ENCODE measurements around the gene RIMKLB.
"Not testable (repeated sequence)": the region's sequence is repeated elsewhere in the genome, so short reads cannot be mapped to it uniquely, and the experiment has no call there.

Gene RIMKLB

DNA sequence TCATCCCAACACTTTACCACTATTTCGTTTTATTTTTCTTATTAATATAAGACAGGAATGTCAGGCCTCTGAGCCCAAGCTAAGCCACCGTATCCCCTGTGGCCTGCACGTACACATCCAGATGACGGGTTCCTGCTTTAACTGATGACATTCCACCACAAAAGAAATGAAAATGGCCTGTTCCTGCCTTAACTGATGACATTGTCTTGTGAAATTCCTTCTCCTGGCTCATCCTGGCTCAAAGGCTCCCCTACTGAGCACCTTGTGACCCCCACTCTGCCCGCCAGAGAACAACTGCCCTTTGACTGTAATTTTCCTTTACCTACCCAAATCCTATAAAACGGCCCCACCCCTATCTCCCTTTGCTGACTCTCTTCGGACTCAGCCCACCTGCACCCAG is 112.3 kb downstream of the RIMKLB start:
- not testable (repeated sequence) for FAIRE-seq; DNase-seq (ENCODE audit: insufficient read length, low spot score)

DNA sequence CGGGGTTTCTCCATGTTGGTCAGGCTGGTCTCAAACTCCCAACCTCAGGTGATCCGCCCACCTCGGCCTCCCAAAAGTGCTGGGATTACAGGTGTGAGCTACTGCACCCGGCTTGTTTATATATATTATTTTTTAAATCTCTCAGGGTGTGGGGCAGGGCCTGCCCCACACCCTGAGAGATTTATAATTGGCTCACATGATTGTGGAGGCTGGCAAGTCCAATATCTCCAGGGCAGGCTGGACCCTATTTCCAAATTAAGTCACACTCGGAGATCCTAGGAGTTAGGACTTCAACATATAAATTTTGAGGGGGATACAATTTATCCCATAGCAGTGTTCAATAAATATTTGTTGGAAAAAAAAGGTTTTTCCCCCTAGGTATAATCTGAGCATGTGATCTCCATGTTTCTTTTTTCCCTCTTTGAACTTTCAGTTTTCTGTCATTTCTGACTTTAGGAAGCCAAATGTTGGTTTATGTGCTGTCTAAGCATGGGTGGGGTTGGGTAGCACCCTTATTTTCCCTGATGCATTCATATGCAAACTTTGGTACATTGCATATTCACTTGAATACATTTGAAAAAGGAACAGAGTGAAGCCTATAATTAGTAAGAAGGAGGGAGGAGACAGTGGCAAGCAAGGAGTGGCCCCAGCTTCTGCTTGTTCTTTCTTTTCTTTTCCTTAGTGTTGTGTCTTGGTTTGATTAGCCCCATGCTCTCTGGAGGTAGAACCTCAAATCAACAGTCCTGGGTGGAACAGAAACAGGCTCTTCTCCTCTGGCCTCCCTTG is 116.0 kb downstream of the RIMKLB start:
- no peak for FAIRE-seq
- DNase-seq (ENCODE audit: insufficient read length, low spot score), result no peak

DNA sequence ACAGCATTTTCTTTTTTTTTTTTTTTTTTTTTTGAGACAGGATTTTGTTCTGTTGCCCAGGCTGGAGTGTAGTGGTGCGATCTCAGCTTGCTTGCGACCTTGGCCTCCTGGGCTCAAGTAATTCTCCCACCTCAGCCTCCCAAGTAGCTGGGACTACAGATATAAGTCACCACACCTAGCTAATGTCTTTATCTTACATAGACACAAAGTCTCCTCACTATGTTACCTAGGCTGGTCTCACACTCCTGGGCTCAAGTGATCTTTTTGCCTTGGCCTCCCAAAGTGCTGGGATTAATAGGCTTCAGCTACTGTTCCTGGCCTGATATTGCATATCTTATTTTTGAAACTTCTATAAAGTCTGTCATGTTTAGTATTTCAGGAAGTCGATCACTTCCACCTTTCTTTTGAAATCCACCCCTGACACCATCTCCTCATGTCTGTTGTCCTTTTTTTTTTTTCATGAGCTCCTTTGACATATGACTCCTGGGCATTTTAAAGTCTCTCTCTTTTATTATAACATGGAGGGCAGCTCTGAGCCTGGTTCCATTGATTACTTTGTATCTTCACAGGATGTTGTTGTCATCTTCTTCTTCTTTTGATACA is 118.8 kb downstream of the RIMKLB start:
- FAIRE-seq, result no peak
- DNase-seq (ENCODE audit: insufficient read length, low spot score), result no peak

DNA sequence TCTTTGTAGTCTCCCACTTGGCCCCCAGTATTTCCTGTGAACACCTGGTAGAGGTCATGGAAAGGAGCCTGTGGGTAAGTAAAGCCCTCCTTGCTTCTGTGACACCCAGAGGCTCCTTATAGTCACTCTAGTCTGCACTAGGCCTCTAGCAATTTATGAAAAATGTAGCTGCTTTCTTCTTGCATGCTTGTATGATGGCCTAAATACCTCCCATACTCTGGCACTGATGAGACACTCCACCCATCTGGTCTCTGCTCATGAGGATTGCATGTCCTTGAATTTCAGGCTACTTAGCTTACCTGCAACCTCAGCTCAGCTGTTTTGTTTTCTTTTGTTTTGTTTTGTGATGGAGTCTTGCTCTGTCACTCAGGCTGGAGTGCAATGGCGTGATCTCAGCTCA is 120.1 kb downstream of the RIMKLB start:
- DNase-seq (ENCODE audit: insufficient read length, low spot score), result no peak
- FAIRE-seq, result no peak

DNA sequence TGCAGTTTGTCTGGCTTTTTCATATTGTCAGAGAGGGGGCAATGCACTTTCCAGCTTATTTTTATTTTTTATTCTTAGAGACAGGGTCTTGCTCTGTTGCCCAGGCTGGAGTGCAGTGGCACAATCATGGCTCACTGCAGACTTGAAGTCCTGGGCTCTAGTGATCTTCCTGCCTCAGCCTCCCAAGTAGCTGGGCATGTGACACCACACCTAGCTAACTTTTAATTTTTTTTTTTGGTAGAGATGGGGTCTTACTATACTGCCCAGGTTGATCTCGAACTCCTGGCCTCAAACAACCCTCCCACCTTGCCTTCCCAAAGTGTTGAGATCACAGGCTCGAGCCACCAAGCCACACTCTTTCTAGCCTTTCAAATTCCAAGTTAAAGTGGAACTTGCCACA is 120.7 kb downstream of the RIMKLB start:
- no peak for DNase-seq (ENCODE audit: insufficient read length, low spot score)
- FAIRE-seq, result no peak

DNA sequence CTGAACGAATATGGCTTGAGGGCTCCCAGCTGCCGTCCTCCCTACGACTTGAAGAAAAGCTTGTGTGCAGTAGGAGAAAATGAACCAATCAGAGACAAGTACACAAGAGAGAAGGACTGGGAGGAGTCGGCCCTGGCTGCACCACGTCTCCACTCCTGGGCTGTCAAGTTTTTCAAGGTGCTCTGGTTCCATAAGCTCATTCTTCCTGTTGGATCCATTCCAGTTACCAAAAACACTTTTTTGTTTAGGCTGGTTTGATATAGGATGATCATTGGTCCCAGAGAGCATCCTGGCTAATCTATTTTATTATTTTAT is 121.8 kb downstream of the RIMKLB start:
- DNase-seq (ENCODE audit: insufficient read length, low spot score), result no peak
- FAIRE-seq, result no peak

DNA sequence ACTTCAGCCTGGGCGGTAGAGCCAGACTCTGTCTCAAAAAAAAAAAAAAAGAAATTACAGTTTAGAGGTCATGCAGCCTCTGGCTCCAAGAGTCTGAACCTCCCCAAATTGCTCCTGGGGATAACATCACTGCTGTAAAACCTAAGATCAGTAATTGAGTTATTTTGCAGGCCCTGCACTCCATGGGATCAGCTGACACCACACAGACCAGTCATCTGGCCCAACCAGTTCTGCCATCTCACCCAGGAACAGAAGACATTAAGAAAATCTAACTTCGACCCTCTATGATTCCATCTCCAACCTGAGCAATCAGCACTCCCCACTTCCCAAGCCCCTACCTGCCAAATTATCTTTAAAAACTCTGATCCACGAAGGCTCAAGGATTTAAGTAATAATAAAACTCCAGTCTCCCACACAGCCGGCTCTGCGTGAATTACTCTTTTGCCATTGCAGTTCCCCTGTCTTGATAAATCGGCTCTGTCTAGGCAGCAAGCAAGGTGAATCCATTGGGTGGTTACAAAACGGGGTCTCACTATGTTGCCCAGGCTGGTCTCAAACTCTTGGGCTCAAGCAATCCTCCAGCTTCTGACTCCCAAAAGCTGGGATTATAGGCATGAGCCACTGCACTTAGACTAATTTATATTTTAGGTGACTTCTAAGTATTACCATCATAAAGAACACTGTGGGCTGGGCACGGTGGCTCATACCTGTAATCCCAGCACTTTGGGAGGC is 123.1 kb downstream of the RIMKLB start:
- not testable (repeated sequence) for DNase-seq (ENCODE audit: insufficient read length, low spot score); FAIRE-seq

DNA sequence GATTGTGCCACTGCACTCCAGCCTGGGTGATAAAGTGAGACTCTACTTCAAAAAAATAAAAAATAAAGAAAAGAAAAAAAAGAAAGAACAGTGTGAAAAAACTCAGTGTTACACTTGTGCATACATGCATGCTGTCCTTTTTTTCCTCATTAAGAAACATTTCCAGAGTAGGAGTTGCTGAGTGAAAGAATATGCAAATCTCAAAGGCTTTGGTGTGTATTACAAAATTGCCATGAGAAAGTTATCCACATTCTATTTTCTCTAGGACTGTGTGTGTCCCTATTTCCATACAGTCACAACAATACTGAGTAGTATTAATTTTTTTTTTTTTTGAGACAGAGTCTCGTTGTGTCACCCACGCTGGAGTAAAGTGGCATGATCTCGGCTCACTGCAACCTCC is 123.8 kb downstream of the RIMKLB start:
- DNase-seq (ENCODE audit: insufficient read length, low spot score) (no peak), FAIRE-seq (no peak)

DNA sequence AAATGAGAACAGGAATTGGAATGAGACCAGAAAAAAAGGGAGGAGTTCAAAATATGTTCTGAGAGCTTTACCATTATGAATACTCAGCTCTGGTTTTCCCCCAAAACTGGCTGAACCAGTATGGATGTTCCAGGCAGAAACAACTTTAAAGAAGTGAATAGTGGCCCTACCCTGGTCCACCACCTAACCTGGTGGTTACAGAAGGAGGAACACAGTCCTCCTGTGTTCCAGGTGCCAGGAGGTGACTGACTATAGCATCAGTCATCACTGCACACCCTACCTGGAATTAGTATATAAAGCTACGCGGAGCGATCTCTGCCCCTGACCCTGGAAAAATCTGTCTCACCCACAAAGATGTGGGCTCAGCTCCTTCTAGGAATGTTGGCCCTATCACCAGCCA is 124.5 kb downstream of the RIMKLB start, which contains the start of gene A2ML1:
Gene A2ML1 (plus strand): TSS at position 324 of the 400 bp plus-strand sequence. CDS start 31 bp downstream, at position 355.
- FAIRE-seq, result no peak
- DNase-seq (ENCODE audit: insufficient read length, low spot score), result no peak

DNA sequence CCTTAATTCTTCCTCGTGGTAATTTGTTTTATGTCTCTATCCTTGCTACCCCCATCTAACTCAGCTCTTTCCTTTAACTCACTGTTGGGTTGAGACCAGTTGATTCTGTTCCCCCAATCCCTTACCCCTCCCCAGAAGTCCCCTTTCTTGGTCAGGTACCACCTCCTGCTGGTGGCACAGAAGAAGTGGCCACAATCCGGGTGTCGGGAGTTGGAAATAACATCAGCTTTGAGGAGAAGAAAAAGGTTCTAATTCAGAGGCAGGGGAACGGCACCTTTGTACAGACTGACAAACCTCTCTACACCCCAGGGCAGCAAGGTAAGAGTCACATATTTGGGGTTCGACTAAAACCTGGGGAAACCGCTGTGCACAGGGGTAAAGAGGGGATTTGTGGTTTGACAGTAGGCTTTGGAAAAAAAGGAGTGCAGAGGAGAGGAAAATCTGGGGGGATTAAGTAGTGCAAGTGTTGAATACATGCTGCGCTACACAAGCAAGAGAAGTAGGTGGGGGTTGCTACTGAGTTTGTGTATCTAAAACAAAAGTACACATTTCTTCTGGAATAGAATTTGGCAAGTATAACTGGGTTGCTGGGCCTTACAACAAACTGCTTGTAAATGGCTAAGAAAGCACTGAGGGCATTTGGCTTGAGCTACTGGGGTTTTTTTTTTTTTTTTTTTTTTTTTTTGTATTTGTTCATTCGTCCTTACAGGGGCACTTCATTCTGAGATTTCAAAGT is 125.9 kb downstream of the RIMKLB start:
- FAIRE-seq (no peak), DNase-seq (ENCODE audit: insufficient read length, low spot score) (no peak)

DNA sequence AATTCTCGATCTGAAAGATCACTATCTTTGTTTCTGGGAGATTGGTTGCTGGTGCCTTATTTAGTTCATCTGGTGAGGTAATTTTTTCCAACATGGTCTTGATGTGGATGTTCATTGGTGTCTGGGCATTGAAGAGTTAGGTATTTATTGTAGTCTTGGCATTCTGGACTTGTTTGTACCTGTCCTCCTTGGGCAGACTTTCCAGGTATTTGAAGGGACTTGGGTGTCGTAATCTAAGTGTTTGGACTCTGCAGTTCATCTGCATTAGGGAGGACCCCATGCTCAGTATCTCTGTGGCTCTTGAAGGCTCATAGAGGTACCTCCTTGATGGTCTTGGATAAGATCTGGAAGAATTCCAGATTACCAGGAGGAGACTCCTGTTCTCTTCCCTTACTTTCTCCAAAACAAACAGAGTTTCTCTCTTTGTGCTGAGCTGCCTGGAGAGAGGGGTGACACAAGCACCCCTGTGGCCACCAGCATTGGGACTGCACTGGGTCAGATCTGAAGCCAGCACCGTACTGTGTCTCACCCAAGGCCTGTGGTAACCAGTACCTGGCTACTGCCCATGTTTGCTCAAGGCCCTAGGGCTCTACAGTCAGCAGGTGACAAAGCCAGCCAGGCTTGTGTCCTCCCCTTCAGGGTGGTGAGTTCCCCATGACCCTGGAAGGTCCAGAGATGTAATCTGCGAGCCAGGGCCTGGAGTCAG is 129.9 kb downstream of the RIMKLB start:
- FAIRE-seq (no peak), DNase-seq (ENCODE audit: insufficient read length, low spot score) (no peak)

DNA sequence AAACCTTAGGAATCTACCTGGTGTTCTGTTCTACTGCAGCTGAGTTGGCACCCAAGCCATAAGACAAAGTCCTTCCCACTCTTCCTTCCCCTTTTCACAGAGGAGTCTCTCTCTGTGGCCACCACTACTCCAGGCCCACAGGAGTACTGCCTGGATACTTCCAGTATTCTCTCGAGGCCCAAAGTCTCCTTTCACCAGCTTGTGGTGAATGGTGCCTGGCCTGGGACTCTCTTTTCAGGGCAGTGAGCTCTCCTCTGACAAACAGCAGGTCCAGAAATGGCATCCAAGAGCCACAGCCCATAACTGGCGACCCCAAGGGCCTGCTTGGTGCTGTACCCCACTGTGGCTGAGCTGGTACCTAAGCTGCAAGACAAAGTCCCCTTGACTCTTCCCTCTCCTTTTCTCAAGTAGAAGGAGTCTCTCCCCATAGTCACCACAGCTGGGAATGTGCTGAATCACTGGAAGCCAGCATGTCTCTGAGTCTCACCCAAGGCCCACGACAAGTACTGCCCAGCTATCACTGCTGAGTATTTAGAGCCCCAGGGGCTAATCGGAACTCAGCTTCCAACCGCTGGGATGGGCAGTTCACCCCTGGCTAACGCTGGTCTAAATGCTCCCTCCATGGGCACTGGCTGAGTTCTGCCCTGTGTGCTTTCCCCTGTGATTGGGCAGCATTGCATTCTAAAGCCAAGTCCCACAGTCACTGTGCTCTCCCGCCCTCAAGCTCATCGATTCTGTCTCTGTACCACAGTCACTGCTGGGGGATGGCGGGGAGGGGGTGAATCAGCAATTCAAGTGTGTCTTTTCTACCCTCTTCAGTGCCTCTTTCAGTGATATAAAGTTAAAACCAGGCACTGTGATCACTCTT is 130.7 kb downstream of the RIMKLB start:
- FAIRE-seq (no peak), DNase-seq (ENCODE audit: insufficient read length, low spot score) (no peak)

DNA sequence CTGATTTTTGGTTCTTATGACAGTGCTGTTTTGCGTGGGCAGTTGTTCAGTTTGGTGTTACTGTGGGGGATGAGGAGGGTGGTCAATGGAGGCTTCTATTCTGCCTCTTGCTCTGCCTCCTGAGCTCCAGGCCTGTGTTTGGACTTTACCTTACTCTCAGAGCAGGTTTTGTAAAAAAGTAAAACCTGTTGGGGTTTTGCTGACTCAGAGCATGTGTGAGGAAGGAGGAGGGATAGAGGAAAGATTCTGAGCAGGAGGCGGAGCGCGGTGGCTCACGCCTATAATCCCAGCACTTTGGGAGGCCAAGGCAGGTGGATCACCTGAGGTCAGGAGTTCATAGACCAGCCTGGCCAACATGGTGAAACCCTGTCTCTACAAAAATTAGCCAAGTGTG is 131.3 kb downstream of the RIMKLB start:
- DNase-seq (ENCODE audit: insufficient read length, low spot score) (no peak), FAIRE-seq (no peak)

DNA sequence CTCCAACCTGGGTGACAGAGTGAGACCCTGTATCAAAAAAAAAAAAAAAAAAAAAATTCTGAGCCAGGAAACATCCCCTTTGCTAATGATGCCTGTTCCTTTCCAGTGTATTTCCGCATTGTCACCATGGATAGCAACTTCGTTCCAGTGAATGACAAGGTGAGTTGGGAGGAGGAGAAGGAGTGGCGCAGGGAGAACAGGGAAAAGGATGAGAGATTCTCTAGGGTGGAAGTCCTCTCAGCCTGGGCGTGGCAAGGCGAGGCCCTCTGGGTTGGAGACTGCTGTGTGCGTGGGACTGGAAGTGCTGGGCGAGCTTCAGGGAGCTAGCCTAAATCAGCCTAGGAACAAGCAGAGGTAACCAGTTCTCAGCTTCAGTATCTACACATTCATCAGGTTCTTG is 131.8 kb downstream of the RIMKLB start:
- FAIRE-seq (no peak), DNase-seq (ENCODE audit: insufficient read length, low spot score) (no peak)

DNA sequence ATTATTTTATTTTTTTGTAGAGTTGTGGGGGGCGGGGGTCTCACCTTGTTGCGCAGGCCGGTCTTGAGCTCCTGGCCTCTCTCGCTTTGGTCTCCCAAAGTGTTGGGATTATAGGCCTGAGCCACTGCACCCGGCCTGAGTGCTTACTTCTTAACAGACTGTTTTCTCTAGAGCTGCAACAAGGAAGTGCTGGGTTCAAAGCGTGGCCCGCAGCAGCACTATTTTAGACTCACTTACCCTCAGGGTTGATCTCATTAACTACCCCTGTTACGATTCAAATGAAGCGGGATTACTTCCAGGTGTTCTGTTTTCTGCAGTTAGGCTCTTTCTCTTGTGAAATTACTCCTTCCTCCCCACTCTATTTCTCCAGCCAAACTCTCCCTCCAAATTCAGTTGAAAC is 133.3 kb downstream of the RIMKLB start:
- no peak for FAIRE-seq

DNA sequence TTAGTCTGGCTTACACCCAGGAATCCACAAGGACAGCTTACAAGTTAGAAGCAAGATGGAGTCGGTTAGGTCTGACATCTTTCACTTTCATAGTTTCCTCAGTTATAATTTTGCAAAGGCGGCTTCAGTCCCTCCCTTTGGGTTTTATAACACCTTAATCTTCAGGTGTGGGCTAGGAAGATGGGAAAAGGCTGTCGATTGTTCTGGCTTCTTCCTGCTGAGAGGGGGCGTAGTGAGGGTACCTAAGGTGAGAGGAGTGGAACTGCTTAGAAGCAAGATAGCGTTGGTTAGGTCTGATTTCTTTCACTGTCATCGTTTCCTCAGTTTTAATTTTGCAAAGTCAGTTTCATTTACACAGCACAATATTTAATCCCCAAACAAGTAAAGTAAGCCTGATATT is 134.7 kb downstream of the RIMKLB start:
- DNase-seq (ENCODE audit: insufficient read length, low spot score) (no peak), FAIRE-seq (no peak)

More for the DNA sequence above, 133.3 kb downstream of the RIMKLB start:
- DNase-seq (ENCODE audit: insufficient read length, low spot score), result no peak

Data from HTR-8/SVneo (cell line).